ENCODE measurements around the gene BABAM1. TPM values are rescaled to one million over a fixed set of nuclear protein-coding genes. Genes with fewer than 3 reads are reported as not detected.
A peak's percentile ranks its signal among the peaks of the same experiment; 100 is the strongest.

BABAM1 gene
- total RNA-seq, 1 donor = 59.3 TPM

- no peak overlapping the region for H3K4me3 ChIP-seq (ENCODE audit: low read depth, low read length)
- DNase-seq (ENCODE audit: low read depth) = no peak
- no peak for TF ChIP-seq CTCF (IDR thresholded peaks at IDR 0.05; ENCODE audit: insufficient read depth, low read length)
These were observed 40.7 kb downstream of the BABAM1 start for GRCh38 chr19:17307876-17308377.

GRCh38 chr19:17309198-17309964 is 42.1 kb downstream of the BABAM1 start, which contains the start of gene DDA1:
Gene DDA1, plus strand, starts transcription at chr19:17309563. Its CDS starts 92 bp downstream, at chr19:17309655.
- peak within 1 kb of the TSS; percentile 92 for H3K4me3 ChIP-seq (ENCODE audit: low read depth, low read length)
- no peak for TF ChIP-seq CTCF (IDR thresholded peaks at IDR 0.05; ENCODE audit: insufficient read depth, low read length)
- peak; percentile 100 for DNase-seq (ENCODE audit: low read depth)

- DNase-seq (ENCODE audit: low read depth) = no peak
- peak overlapping the region; percentile 92 for H3K4me3 ChIP-seq (ENCODE audit: low read depth, low read length)
- no peak for TF ChIP-seq CTCF (IDR thresholded peaks at IDR 0.05; ENCODE audit: insufficient read depth, low read length)
These were observed 42.8 kb downstream of the BABAM1 start for GRCh38 chr19:17309965-17310461.

- peak; percentile 35 for DNase-seq (ENCODE audit: low read depth)
- TF ChIP-seq CTCF (IDR thresholded peaks at IDR 0.05; ENCODE audit: insufficient read depth, low read length) = no peak
- H3K4me3 ChIP-seq (ENCODE audit: low read depth, low read length) = no peak overlapping the region
These were observed 44.4 kb downstream of the BABAM1 start for GRCh38 chr19:17311455-17312188.

- H3K4me3 ChIP-seq (ENCODE audit: low read depth, low read length) = no peak overlapping the region
- no peak for TF ChIP-seq CTCF (IDR thresholded peaks at IDR 0.05; ENCODE audit: insufficient read depth, low read length)
- DNase-seq (ENCODE audit: low read depth) = no peak
These were observed 45.2 kb downstream of the BABAM1 start for GRCh38 chr19:17312189-17313113.

GRCh38 chr19:17314007-17314593 is 46.9 kb downstream of the BABAM1 start:
- no peak overlapping the region for H3K4me3 ChIP-seq (ENCODE audit: low read depth, low read length)
- TF ChIP-seq CTCF (IDR thresholded peaks at IDR 0.05; ENCODE audit: insufficient read depth, low read length) = no peak
- DNase-seq (ENCODE audit: low read depth) = no peak
